Bronchial epithelial cell (primary cell): ENCODE measurements around the gene VSTM2B. TPM values are rescaled to one million over a fixed set of nuclear protein-coding genes. Genes with fewer than 3 reads are reported as not detected.

Source experiments
- DNase-seq: peaks from one replicate; pipeline ENCODE4 v3.0.0-alpha.2; 2010; ENCODE audit warnings: low read depth
- FAIRE-seq: peaks from 2 replicates; lab custom pipeline; 2011; peaks lifted over from hg19 to GRCh38; lab: Jason Lieb, UNC
- H3K27me3 ChIP-seq: 2 replicates; pipeline ENCODE4 v1.5.1; 2011; ENCODE audit warnings: low read length; ENCODE audit not compliant: control insufficient read depth, insufficient read depth
- H3K36me3 ChIP-seq: 2 replicates; pipeline ENCODE4 v1.5.1; 2011; ENCODE audit warnings: low read length; ENCODE audit not compliant: control insufficient read depth, insufficient read depth
- H3K4me3 ChIP-seq: 2 replicates; pipeline ENCODE4 v1.5.1; 2011; ENCODE audit warnings: mild to moderate bottlenecking, low read depth, low read length, control low read depth
- total RNA-seq: library from RNA; depleted of rRNA; stranded (reverse); fragments of >200 nt; gene quantifications from 2 replicates; pipeline ENCODE4 v1.2.1, GENCODE V29; 2014
- TF ChIP-seq, protein P1 (sequence below): IDR thresholded peaks from 2 replicates; pipeline ENCODE4 v1.5.1; 2011; ENCODE audit warnings: mild to moderate bottlenecking, moderate library complexity, low read length, control low read depth, inconsistent platforms; ENCODE audit not compliant: insufficient read depth, severe bottlenecking

VSTM2B gene
- total RNA-seq, 1 donor from 2014 or later = not detected

DNA sequence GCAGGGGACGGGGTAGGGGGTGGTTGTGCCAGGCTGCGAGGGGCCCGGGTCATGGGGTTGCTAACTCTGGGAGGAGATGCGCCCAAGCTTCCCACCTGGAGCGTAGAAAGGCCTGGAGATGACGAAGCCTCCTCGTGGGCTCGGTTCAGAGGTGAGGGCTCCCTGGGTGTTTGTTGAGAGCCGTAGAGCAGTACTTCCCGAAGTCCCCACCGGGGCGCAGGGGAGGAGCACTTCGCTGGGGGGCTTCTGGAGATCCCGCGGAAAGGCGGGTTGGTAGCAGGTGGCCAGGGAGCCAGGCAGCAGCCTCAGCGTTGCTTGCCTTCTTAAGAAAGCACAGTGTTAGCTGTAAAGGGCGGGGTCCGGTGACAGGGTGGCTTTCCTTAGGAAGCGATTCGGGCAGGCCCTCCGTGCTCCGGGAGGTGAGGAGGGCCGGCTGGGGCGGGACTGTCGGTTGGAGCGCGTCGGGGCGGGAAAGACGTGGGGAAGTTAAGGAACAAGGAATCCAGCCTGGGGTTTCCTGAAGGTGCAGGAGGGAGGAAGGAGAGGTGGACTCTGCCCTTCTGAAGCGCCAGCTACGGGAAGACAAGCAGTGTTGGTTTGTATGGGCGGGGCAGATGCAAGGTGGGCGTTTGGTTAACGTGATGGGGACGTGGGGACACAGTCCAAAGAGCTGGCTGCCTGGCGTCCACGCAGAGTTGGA is 3.3 kb downstream of the VSTM2B start:
- no peak for DNase-seq
- FAIRE-seq = no peak
- Histone ChIP-seq H3K27me3 (peaks cover 44% of the 10 kb centered on the region), H3K4me3 (no peak overlapping the region), H3K36me3 (no peaks in the 10 kb centered on the region)
- TF ChIP-seq, protein P1, sequence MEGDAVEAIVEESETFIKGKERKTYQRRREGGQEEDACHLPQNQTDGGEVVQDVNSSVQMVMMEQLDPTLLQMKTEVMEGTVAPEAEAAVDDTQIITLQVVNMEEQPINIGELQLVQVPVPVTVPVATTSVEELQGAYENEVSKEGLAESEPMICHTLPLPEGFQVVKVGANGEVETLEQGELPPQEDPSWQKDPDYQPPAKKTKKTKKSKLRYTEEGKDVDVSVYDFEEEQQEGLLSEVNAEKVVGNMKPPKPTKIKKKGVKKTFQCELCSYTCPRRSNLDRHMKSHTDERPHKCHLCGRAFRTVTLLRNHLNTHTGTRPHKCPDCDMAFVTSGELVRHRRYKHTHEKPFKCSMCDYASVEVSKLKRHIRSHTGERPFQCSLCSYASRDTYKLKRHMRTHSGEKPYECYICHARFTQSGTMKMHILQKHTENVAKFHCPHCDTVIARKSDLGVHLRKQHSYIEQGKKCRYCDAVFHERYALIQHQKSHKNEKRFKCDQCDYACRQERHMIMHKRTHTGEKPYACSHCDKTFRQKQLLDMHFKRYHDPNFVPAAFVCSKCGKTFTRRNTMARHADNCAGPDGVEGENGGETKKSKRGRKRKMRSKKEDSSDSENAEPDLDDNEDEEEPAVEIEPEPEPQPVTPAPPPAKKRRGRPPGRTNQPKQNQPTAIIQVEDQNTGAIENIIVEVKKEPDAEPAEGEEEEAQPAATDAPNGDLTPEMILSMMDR = no peak

DNA sequence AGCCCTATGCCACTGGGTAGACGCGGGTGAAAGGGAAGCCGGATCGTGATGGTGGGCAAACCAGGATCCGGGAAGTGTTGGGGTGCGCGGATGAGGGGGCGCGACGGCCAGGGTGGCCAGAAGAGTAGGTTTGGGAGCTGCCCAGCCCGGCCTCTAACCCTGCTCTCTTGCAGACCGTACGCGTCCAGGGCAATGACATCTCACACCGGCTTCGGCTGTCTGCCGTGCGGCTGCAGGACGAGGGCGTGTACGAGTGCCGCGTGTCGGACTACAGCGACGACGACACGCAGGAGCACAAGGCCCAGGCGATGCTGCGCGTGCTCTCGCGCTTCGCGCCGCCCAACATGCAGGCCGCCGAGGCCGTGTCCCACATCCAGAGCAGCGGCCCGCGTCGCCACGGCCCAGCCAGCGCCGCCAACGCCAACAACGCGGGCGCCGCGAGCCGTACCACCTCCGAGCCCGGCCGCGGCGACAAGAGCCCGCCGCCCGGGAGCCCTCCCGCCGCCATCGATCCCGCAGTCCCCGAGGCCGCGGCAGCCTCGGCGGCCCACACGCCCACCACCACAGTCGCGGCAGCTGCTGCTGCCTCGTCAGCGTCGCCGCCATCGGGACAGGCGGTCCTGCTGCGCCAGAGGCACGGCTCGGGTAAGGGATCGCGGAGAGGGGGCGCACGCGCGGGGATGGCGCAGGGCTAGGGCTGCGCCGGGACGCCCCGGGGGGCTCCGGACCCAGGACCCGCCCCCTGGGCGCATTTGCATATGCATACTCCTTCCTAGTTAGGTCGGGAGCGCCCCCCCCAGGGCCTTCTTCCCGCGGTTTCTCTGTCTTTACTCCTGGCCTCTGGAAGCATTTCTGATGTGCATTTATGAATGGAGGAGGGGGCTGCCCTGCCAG is 4.1 kb downstream of the VSTM2B start:
- Histone ChIP-seq H3K4me3 (no peak overlapping the region), H3K27me3 (peaks cover 38% of the 10 kb centered on the region), H3K36me3 (no peaks in the 10 kb centered on the region)
- no peak for FAIRE-seq
- no peak for DNase-seq
- TF ChIP-seq, protein P1 = no peak

DNA sequence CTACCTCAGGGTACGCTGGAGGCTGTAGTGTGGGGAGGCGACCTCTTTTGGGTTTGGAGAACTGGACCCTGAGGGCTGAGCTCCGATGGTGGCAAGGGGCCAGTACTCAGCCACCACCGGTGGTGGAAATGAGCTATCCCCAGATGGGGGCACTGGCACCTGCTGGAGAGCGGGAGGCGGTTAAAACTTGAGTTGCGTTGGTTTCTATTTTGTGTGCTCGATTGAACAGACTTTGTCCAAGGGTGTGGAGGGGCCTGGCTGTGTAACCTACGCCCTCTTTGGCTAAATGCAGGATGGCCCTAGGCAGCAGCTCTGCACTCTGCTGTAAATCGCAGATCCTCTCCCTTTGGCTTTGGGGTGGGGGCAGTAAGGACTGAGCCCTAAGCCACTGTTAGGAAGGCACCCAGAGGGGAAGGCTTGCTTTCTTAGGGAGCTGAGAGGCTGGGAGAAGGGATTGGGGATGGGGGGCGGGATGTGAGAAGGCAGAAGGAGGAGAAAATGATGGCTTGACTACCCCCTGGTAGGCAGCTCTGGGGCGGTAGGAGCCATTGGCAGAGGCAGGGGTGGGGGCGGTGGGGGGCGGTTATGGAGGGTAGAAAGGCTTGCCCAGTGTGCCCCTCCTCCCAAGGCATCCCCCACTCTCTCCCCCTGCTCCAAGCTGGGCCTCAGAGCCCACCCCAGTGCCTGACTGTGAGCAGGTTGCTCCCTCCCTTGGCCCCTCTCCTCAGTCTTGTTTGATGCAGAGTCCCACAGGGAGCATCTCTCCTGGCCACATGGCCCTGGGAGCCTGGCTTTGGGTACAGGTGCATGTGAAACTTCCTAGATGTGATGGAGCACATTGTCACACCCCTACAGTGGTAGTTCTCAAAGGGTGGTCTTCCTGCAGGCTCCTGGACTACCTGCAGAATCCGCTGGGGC is 5.0 kb downstream of the VSTM2B start:
- no peaks in the 10 kb centered on the region for H3K36me3 ChIP-seq
- H3K4me3 ChIP-seq = no peak overlapping the region
- H3K27me3 ChIP-seq = peaks cover 36% of the 10 kb centered on the region
- TF ChIP-seq, protein P1 = no peak
- no peak for DNase-seq
- no peak for FAIRE-seq

DNA sequence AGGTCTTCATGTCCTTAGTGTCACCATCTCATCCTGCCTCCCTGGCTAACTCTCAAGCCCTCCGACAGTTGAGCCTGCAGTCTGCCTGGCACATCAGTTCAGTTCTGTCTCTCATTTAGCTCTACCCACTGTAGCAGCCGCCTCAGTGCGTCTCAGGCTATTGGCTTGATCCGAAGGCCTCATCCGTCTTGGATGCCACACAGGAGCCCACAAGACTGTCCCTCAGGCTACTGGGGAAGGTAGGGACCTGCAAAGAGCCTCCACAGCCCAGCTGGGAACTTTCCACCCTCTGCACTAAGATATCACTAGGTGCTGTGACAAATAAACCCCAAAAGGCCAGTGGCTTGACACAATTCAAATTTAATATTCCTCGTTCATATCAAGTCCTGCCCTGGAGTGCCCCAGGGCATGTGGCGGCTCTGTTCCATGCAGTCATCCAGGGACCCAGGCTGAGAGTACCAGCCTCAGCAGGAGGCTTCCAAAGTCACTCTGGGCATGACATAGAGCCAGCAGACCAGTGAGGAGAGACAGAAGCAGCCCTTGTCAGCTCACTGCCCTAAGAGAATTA is 5.7 kb downstream of the VSTM2B start:
- H3K4me3 ChIP-seq = no peak overlapping the region
- peaks cover 33% of the 10 kb centered on the region for H3K27me3 ChIP-seq
- DNase-seq = no peak
- no peaks in the 10 kb centered on the region for H3K36me3 ChIP-seq
- no peak for FAIRE-seq
- TF ChIP-seq, protein P1 = no peak

DNA sequence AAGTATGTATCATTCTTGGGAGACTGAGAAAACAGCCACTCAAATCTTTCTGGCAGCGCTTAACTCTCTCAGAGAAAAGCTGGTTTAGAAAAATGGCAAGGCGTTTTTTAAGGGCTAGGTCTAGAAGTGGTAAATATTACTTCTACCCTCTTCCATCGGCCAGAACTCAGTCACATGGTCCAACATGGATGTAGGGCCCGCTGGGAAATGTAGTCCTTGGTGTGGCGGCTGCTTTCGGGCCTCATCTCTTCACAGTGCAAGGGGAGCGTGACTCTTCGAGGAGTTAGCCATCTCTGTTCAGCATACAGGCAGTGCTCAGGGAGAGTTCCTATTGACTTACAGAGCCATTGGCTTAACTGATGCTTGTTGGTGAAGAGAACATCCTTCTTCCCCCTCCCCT is 6.3 kb downstream of the VSTM2B start:
- FAIRE-seq (no peak), DNase-seq (no peak)
- no peaks in the 10 kb centered on the region for H3K36me3 ChIP-seq
- TF ChIP-seq, protein P1 = no peak
- H3K27me3 ChIP-seq = peaks cover 29% of the 10 kb centered on the region
- no peak overlapping the region for H3K4me3 ChIP-seq
